MM.1S (cell line): ENCODE results near the gene MSS51.

ENCODE experiments used
- DNase-seq: peaks from one replicate; pipeline ENCODE4 v3.0.0-alpha.2; 2015
- H2AFZ ChIP-seq: fragments of 300-600 bp; sonication (generic); 2 replicates; pipeline ENCODE4 v1.6.0; 2016; ENCODE audit warnings: antibody characterized with exemption, low read length
- H3F3A ChIP-seq: fragments of 300-600 bp; sonication (generic); 2 replicates; pipeline ENCODE4 v1.6.1; 2016; ENCODE audit warnings: mild to moderate bottlenecking, antibody characterized with exemption, low read length, moderate library complexity, mixed read lengths; ENCODE audit not compliant: insufficient read depth
- H3K27ac ChIP-seq: fragments of 300-600 bp; sonication (generic); 2 replicates; pipeline ENCODE4 v1.5.1; 2016; ENCODE audit warnings: mild to moderate bottlenecking, low read length
- H3K27me3 ChIP-seq: fragments of 300-600 bp; sonication (generic); replicated peaks from 2 replicates; pipeline ENCODE4 v1.6.0; 2016; ENCODE audit warnings: low read length; ENCODE audit not compliant: insufficient read depth
- H3K36me3 ChIP-seq: fragments of 300-600 bp; sonication (generic); replicated peaks from 2 replicates; pipeline ENCODE4 v1.6.1; 2016; ENCODE audit warnings: mild to moderate bottlenecking, low read length, mixed read lengths; ENCODE audit not compliant: insufficient read depth
- H3K4me1 ChIP-seq: fragments of 300-600 bp; sonication (generic); 2 replicates; pipeline ENCODE4 v1.6.1; 2016; ENCODE audit warnings: low read length, mixed read lengths
- H3K4me2 ChIP-seq: fragments of 300-600 bp; sonication (generic); 2 replicates; pipeline ENCODE4 v1.6.0; 2016; ENCODE audit warnings: low read depth, low read length
- H3K4me3 ChIP-seq: fragments of 300-600 bp; sonication (generic); 2 replicates; pipeline ENCODE4 v1.5.1; 2016; ENCODE audit warnings: low read length, mixed read lengths
- H3K79me2 ChIP-seq: fragments of 300-600 bp; sonication (generic); 2 replicates; pipeline ENCODE4 v1.6.1; 2016; ENCODE audit warnings: mixed run types, low read length, mixed read lengths
- H3K9ac ChIP-seq: fragments of 300-600 bp; sonication (generic); 2 replicates; pipeline ENCODE4 v1.6.1; 2016; ENCODE audit warnings: low read length, mixed read lengths
- H3K9me2 ChIP-seq: fragments of 300-600 bp; sonication (generic); replicated peaks from 2 replicates; pipeline ENCODE4 v1.6.1; 2016; ENCODE audit warnings: mild to moderate bottlenecking, low read length, mixed read lengths; ENCODE audit not compliant: insufficient read depth
- H3K9me3 ChIP-seq: fragments of 300-600 bp; sonication (generic); replicated peaks from 2 replicates; pipeline ENCODE4 v1.6.1; 2016; ENCODE audit warnings: mild to moderate bottlenecking, low read length, mixed read lengths; ENCODE audit not compliant: insufficient read depth
- H4K20me1 ChIP-seq: fragments of 300-600 bp; sonication (generic); 2 replicates; pipeline ENCODE4 v1.6.1; 2016; ENCODE audit warnings: mild to moderate bottlenecking, low read length, moderate library complexity, mixed read lengths; ENCODE audit not compliant: insufficient read depth
- CTCF ChIP-seq: fragments of 300-600 bp; sonication (generic); IDR thresholded peaks from 2 replicates; pipeline ENCODE4 v1.5.1; 2016; ENCODE audit warnings: antibody characterized with exemption, low read length, mixed read lengths
- EZH2 ChIP-seq: fragments of 300-600 bp; sonication (generic); optimal IDR thresholded peaks from 2 replicates; pipeline ENCODE3; 2017; ENCODE audit warnings: low read depth, mild to moderate bottlenecking, antibody characterized with exemption, low read length, mixed read lengths
- EZH2phosphoT487 ChIP-seq: fragments of 300-600 bp; sonication (generic); IDR thresholded peaks from 2 replicates; pipeline ENCODE4 v1.6.1; 2018; ENCODE audit warnings: antibody characterized with exemption, low read length

Gene MSS51

GRCh38 chr10:73406846-73407245 is 26.5 kb downstream of the MSS51 start:
- no peak for DNase-seq
- TF ChIP-seq CTCF (no peak), EZH2phosphoT487 (no peak), EZH2 (no peak)
- Histone ChIP-seq H3K9me2 (no peaks in the 10 kb centered on the region), H3K27me3 (no peaks in the 10 kb centered on the region), H3F3A (no peaks in the 10 kb centered on the region), H3K4me2 (no peak overlapping the region), H3K4me3 (no peak overlapping the region), H3K4me1 (no peaks in the 10 kb centered on the region), H3K36me3 (0 out of 2 replicates have a peak, but pooled peaks cover 4% of the 10 kb centered on the region), H3K79me2 (peaks cover 99% of the 10 kb centered on the region), H4K20me1 (peaks cover 3% of the 10 kb centered on the region), H3K9me3 (no peaks in the 10 kb centered on the region), H2AFZ (no peak overlapping the region), H3K9ac (no peak overlapping the region), H3K27ac (no peak overlapping the region)

- peaks cover 99% of the 10 kb centered on the region for H3K79me2 ChIP-seq
- TF ChIP-seq CTCF, result no peak
- no peak for TF ChIP-seq EZH2
- H3K36me3 ChIP-seq, result 0 out of 2 replicates have a peak, but pooled peaks cover 4% of the 10 kb centered on the region
- peaks cover 3% of the 10 kb centered on the region for H4K20me1 ChIP-seq
- no peaks in the 10 kb centered on the region for H3K9me2 ChIP-seq
- no peak for DNase-seq
- no peaks in the 10 kb centered on the region for H3K9me3 ChIP-seq
- no peaks in the 10 kb centered on the region for H3F3A ChIP-seq
- no peak overlapping the region for H3K27ac ChIP-seq
- no peak overlapping the region for H3K9ac ChIP-seq
- H3K27me3 ChIP-seq, result no peaks in the 10 kb centered on the region
- no peak overlapping the region for H3K4me2 ChIP-seq
- no peak overlapping the region for H2AFZ ChIP-seq
- no peaks in the 10 kb centered on the region for H3K4me1 ChIP-seq
- no peak overlapping the region for H3K4me3 ChIP-seq
Measured at GRCh38 chr10:73405556-73405955, 27.8 kb downstream of the MSS51 start.

- Histone ChIP-seq H3K4me2 (no peak overlapping the region), H4K20me1 (peaks cover 3% of the 10 kb centered on the region), H2AFZ (no peak overlapping the region), H3K27ac (no peak overlapping the region), H3K9ac (no peak overlapping the region), H3K27me3 (no peaks in the 10 kb centered on the region), H3K9me3 (no peaks in the 10 kb centered on the region), H3K36me3 (0 out of 2 replicates have a peak, but pooled peaks cover 4% of the 10 kb centered on the region), H3K79me2 (peaks cover 99% of the 10 kb centered on the region), H3K4me3 (no peak overlapping the region), H3K9me2 (no peaks in the 10 kb centered on the region), H3K4me1 (no peaks in the 10 kb centered on the region), H3F3A (no peaks in the 10 kb centered on the region)
- TF ChIP-seq CTCF, result no peak
- TF ChIP-seq EZH2phosphoT487, result no peak
- TF ChIP-seq EZH2, result no peak
- no peak for DNase-seq
Measured at GRCh38 chr10:73404690-73405089, 28.7 kb downstream of the MSS51 start.
